ENCODE measurements around the gene EFCAB5.

- no peak for TF ChIP-seq EZH2 (IDR thresholded peaks at IDR 0.05; ENCODE audit: insufficient read depth, low read length)
- TF ChIP-seq, protein P1, sequence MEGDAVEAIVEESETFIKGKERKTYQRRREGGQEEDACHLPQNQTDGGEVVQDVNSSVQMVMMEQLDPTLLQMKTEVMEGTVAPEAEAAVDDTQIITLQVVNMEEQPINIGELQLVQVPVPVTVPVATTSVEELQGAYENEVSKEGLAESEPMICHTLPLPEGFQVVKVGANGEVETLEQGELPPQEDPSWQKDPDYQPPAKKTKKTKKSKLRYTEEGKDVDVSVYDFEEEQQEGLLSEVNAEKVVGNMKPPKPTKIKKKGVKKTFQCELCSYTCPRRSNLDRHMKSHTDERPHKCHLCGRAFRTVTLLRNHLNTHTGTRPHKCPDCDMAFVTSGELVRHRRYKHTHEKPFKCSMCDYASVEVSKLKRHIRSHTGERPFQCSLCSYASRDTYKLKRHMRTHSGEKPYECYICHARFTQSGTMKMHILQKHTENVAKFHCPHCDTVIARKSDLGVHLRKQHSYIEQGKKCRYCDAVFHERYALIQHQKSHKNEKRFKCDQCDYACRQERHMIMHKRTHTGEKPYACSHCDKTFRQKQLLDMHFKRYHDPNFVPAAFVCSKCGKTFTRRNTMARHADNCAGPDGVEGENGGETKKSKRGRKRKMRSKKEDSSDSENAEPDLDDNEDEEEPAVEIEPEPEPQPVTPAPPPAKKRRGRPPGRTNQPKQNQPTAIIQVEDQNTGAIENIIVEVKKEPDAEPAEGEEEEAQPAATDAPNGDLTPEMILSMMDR (IDR thresholded peaks at IDR 0.05; ENCODE audit: insufficient read depth, low read depth, low read length): no peak
These were observed 210.0 kb downstream of the EFCAB5 start for GRCh38 chr17:30151471-30151870.

All from astrocyte (in vitro differentiated cells and primary cell).